Measurements from ENCODE around the gene MYCBP.
"Not testable (repeated sequence)": the region's sequence is repeated elsewhere in the genome, so short reads cannot be mapped to it uniquely, and the experiment has no call there.

The MYCBP gene

GRCh38 chr1:38865112-38865715, 7.9 kb downstream of the MYCBP start:
- no peak for DNase-seq

GRCh38 chr1:38860454-38860795, 12.7 kb downstream of the MYCBP start:
- DNase-seq, result peak; percentile 55

- DNase-seq, result peak; percentile 99
Measured at GRCh38 chr1:38859561-38860453, 13.3 kb downstream of the MYCBP start, which contains the start of gene RRAGC. RRAGC (minus strand) TSS chr1:38859772; CDS start chr1:38859646, 126 bp downstream.

- DNase-seq, result peak; percentile 48
Measured at GRCh38 chr1:38858833-38859560, 14.2 kb downstream of the MYCBP start.

- no peak for DNase-seq
Measured at GRCh38 chr1:38852780-38853179, 20.4 kb downstream of the MYCBP start.

GRCh38 chr1:38848071-38848470, 25.1 kb downstream of the MYCBP start:
- no peak for DNase-seq

GRCh38 chr1:38846210-38846609, 26.9 kb downstream of the MYCBP start:
- DNase-seq, result no peak

- DNase-seq, result not testable (repeated sequence)
Measured at GRCh38 chr1:38845088-38845487, 28.1 kb downstream of the MYCBP start.

GRCh38 chr1:38840281-38840680, 32.9 kb downstream of the MYCBP start:
- DNase-seq, result no peak

GRCh38 chr1:38839363-38839762, 33.8 kb downstream of the MYCBP start:
- no peak for DNase-seq

GRCh38 chr1:38836316-38836715, 36.8 kb downstream of the MYCBP start:
- DNase-seq, result not testable (repeated sequence)

GRCh38 chr1:38834937-38835827, 38.0 kb downstream of the MYCBP start:
- peak; percentile 95 for DNase-seq

- no peak for DNase-seq
Measured at GRCh38 chr1:38834221-38834782, 38.8 kb downstream of the MYCBP start.

- DNase-seq, result no peak
Measured at GRCh38 chr1:38833146-38833545, 40.0 kb downstream of the MYCBP start.

GRCh38 chr1:38832370-38832734, 40.8 kb downstream of the MYCBP start:
- DNase-seq, result no peak

GRCh38 chr1:38831731-38832369, 41.3 kb downstream of the MYCBP start:
- no peak for DNase-seq

- no peak for DNase-seq
Measured at GRCh38 chr1:38829368-38829767, 43.8 kb downstream of the MYCBP start.

GRCh38 chr1:38827318-38827717, 45.8 kb downstream of the MYCBP start:
- DNase-seq, result no peak

- no peak for DNase-seq
Measured at GRCh38 chr1:38826886-38827285, 46.3 kb downstream of the MYCBP start.

GRCh38 chr1:38826262-38826661, 46.9 kb downstream of the MYCBP start:
- DNase-seq, result no peak

GRCh38 chr1:38820860-38821259, 52.3 kb downstream of the MYCBP start:
- no peak for DNase-seq

- no peak for DNase-seq
Measured at GRCh38 chr1:38819516-38819915, 53.6 kb downstream of the MYCBP start.

Measured in NCI-H82 (cell line).